ENCODE results near the gene PKP1.

- no peak for TF ChIP-seq CTCF (IDR thresholded peaks at IDR 0.05; ENCODE audit: insufficient read depth, low read length, poor library complexity, severe bottlenecking)
- TF ChIP-seq EZH2phosphoT487 (conservative IDR thresholded peaks at IDR 0.05; ENCODE audit: low read length), result no peak
Measured at GRCh38 chr1:201266774-201267173, 16.5 kb upstream of the PKP1 start.
